SK-N-SH (cell line): Measurements from ENCODE around the gene CLEC18A. TPM values are rescaled to one million over a fixed set of nuclear protein-coding genes. Genes with fewer than 3 reads are reported as not detected.

Experiments
- CTCF ChIA-PET: fragments of 300-600, 350-600 bp; formaldehyde crosslinking; extraction: SDS; loops from one replicate; lab custom pipeline; 2021; lab: Yijun Ruan, JAX
- POLR2A ChIA-PET: fragments of 350-600 bp; sonication (Branson Sonifier 250); formaldehyde crosslinking; extraction: SDS; loops from one replicate; lab custom pipeline; 2020; ENCODE audit warnings: antibody characterized with exemption, inconsistent platforms; lab: Yijun Ruan, JAX
- DNase-seq: peaks from one replicate; pipeline ENCODE4 v3.0.0; 2012
- H2AFZ ChIP-seq: fragments of 200-600 bp; sonication (generic); 2 replicates; pipeline ENCODE4 v1.8.1; 2016; ENCODE audit warnings: antibody characterized with exemption, mild to moderate bottlenecking, low read depth
- H3F3A ChIP-seq: fragments of 200-600 bp; sonication (generic); replicated peaks from 2 replicates; pipeline ENCODE3; 2016; ENCODE audit warnings: antibody characterized with exemption, mild to moderate bottlenecking; ENCODE audit not compliant: insufficient read depth
- H3K27ac ChIP-seq, 2 experiments: fragments of 200-500 bp in 1 of 2; fragments of 200-600 bp in 1 of 2; sonication (Bioruptor generic) in 1 of 2; sonication (generic), shearing (Covaris generic) in 1 of 2; 2 replicates each; pipeline versions ENCODE4 v1.5.1 to v1.6.1; 2014 to 2016; ENCODE audit warnings: low read depth in 2 of 2, inconsistent platforms in 1 of 2, low read length in 1 of 2, mild to moderate bottlenecking in 1 of 2, mixed read lengths in 1 of 2
- H3K27me3 ChIP-seq: fragments of 200-600 bp; sonication (generic), shearing (Covaris generic); 2 replicates; pipeline ENCODE4 v1.6.1; 2016; ENCODE audit warnings: mixed run types; ENCODE audit not compliant: insufficient read depth
- H3K36me3 ChIP-seq, 2 experiments: fragments of 200-500 bp in 1 of 2; fragments of 200-600 bp in 1 of 2; sonication (Bioruptor generic) in 1 of 2; sonication (generic) in 1 of 2; replicated peaks in 1 of 2; 2 replicates each; pipeline versions ENCODE3 to v1.5.1; 2014 to 2016; ENCODE audit warnings: low read length in 1 of 2, mild to moderate bottlenecking in 1 of 2; ENCODE audit not compliant: insufficient read depth in 2 of 2, control insufficient read depth in 1 of 2
- H3K4me1 ChIP-seq, 2 experiments: fragments of 200-500 bp in 1 of 2; fragments of 200-600 bp in 1 of 2; sonication (Bioruptor generic) in 1 of 2; sonication (generic), shearing (Covaris generic) in 1 of 2; 2 replicates each; pipeline versions ENCODE4 v1.5.1 to v1.6.1; 2014 to 2016; ENCODE audit warnings: low read depth in 1 of 2, low read length in 1 of 2, mixed run types in 1 of 2; ENCODE audit not compliant: insufficient read depth in 2 of 2, control insufficient read depth in 1 of 2
- H3K4me2 ChIP-seq: fragments of 200-600 bp; sonication (generic), shearing (Covaris generic); 2 replicates; pipeline ENCODE4 v1.6.1; 2017; ENCODE audit warnings: mixed run types
- H3K4me3 ChIP-seq, 2 experiments: fragments of 200-500 bp in 1 of 2; fragments of 200-600 bp in 1 of 2; sonication (Bioruptor generic) in 1 of 2; sonication (generic), shearing (Covaris generic) in 1 of 2; 2 replicates each; pipeline versions ENCODE4 v1.5.1 to v1.8.1; 2014 to 2016; ENCODE audit warnings: low read depth in 2 of 2, inconsistent platforms in 1 of 2, low read length in 1 of 2, mild to moderate bottlenecking in 1 of 2, mixed read lengths in 1 of 2, moderate library complexity in 1 of 2
- H3K79me2 ChIP-seq: fragments of 200-600 bp; sonication (generic); 2 replicates; pipeline ENCODE4 v1.8.1; 2017; ENCODE audit warnings: mild to moderate bottlenecking; ENCODE audit not compliant: insufficient read depth
- H3K9ac ChIP-seq: fragments of 200-600 bp; sonication (generic); 2 replicates; pipeline ENCODE4 v1.6.1; 2017; ENCODE audit warnings: mixed run types
- H3K9me2 ChIP-seq: fragments of 200-600 bp; sonication (generic); 2 replicates; pipeline ENCODE4 v1.6.1; 2017; ENCODE audit warnings: mixed run types
- H3K9me3 ChIP-seq: fragments of 200-600 bp; sonication (generic); 2 replicates; pipeline ENCODE4 v1.6.1; 2017; ENCODE audit warnings: mixed run types, mild to moderate bottlenecking, moderate library complexity
- H4K20me1 ChIP-seq: fragments of 200-600 bp; sonication (generic); 2 replicates; pipeline ENCODE4 v1.6.1; 2017; ENCODE audit warnings: mild to moderate bottlenecking, mixed run types; ENCODE audit not compliant: insufficient read depth
- CHD2 ChIP-seq: fragments of 150-350 bp; IDR thresholded peaks from 2 replicates; pipeline ENCODE4 v1.6.1; 2018; ENCODE audit warnings: low read length; ENCODE audit not compliant: partially characterized antibody
- CTCF ChIP-seq: fragments of 200-600 bp; sonication (generic); IDR thresholded peaks from 2 replicates; pipeline ENCODE4 v1.6.1; 2017; ENCODE audit warnings: antibody characterized with exemption, mild to moderate bottlenecking, moderate library complexity
- ELF1 ChIP-seq: IDR thresholded peaks from 2 replicates; pipeline ENCODE4 v1.4.0; 2012
- EP300 ChIP-seq, 2 experiments: IDR thresholded peaks; 2 replicates each; pipeline versions ENCODE4 v1.4.0 to v1.6.1; 2012; ENCODE audit warnings: borderline replicate concordance in 1 of 2, low read depth in 1 of 2, low read length in 1 of 2
- EZH2phosphoT487 ChIP-seq: fragments of 200-600 bp; sonication (generic); IDR thresholded peaks from 2 replicates; pipeline ENCODE4 v1.6.1; 2017; ENCODE audit warnings: low read depth, mixed run types, mild to moderate bottlenecking, antibody characterized with exemption, moderate library complexity, borderline replicate concordance
- FOSL2 ChIP-seq: IDR thresholded peaks from 2 replicates; pipeline ENCODE4 v1.4.0; 2012; ENCODE audit warnings: low read depth, mild to moderate bottlenecking, moderate library complexity, borderline replicate concordance
- FOXJ3 ChIP-seq: sonication (generic); formaldehyde crosslinking; IDR thresholded peaks from 2 replicates; pipeline ENCODE4 v1.5.1; 2020; ENCODE audit warnings: mild to moderate bottlenecking, missing genetic modification reagents
- FOXM1 ChIP-seq: IDR thresholded peaks from 2 replicates; pipeline ENCODE4 v1.4.0; 2012; ENCODE audit warnings: low read depth, mild to moderate bottlenecking
- GABPA ChIP-seq: IDR thresholded peaks from 2 replicates; pipeline ENCODE4 v1.4.0; 2012; ENCODE audit warnings: low read depth, mild to moderate bottlenecking
- GATA2 ChIP-seq: sonication (generic); formaldehyde crosslinking; IDR thresholded peaks from 2 replicates; pipeline ENCODE4 v1.5.0; 2020; ENCODE audit warnings: mild to moderate bottlenecking, missing genetic modification reagents
- MXI1 ChIP-seq: IDR thresholded peaks from 2 replicates; pipeline ENCODE4 v1.6.1; 2012; ENCODE audit warnings: mild to moderate bottlenecking, low read depth, low read length, improper control_type of control experiment
- NRF1 ChIP-seq: IDR thresholded peaks from 2 replicates; pipeline ENCODE4 v1.6.1; 2012; ENCODE audit warnings: low read depth, mild to moderate bottlenecking, low read length
- POLR2AphosphoS5 ChIP-seq: IDR thresholded peaks from 2 replicates; pipeline ENCODE4 v1.6.1; 2012; ENCODE audit warnings: low read depth, low read length
- RCOR1 ChIP-seq: fragments of 150-350 bp; IDR thresholded peaks from 2 replicates; pipeline ENCODE4 v1.6.1; 2017; ENCODE audit warnings: antibody characterized with exemption, low read length
- RFX5 ChIP-seq: IDR thresholded peaks from 2 replicates; pipeline ENCODE4 v1.6.1; 2012; ENCODE audit warnings: mild to moderate bottlenecking, improper control_type of control experiment, low read length
- SMC3 ChIP-seq: IDR thresholded peaks from 2 replicates; pipeline ENCODE4 v1.6.1; 2012; ENCODE audit warnings: low read depth, low read length, improper control_type of control experiment
- TEAD4 ChIP-seq: IDR thresholded peaks from 2 replicates; pipeline ENCODE4 v1.4.0; 2012; ENCODE audit warnings: mild to moderate bottlenecking, borderline replicate concordance; ENCODE audit not compliant: insufficient read depth
- WGBS: methylation state at CpG from one replicate; pipeline ENCODE4 v1.1.6; 2017; ENCODE audit warnings: low lambda C conversion rate; 5-methylcytosine and 5-hydroxymethylcytosine counted together
- polyA plus RNA-seq, 3 experiments: library from polyadenylated mRNA; depleted of rRNA; stranded (reverse); fragments of >200 nt; gene quantifications; 2 replicates each; pipeline ENCODE4 v1.2.3, GENCODE V29; 2012
- TF ChIP-seq, protein P1 (sequence below): IDR thresholded peaks from 2 replicates; pipeline ENCODE4 v1.4.0; 2012; ENCODE audit warnings: low read depth, borderline replicate concordance
- TF ChIP-seq, protein P2 (sequence below): fragments of 150-350 bp; IDR thresholded peaks from 2 replicates; pipeline ENCODE4 v1.6.1; 2017; ENCODE audit warnings: antibody characterized with exemption, low read length, low read depth, borderline replicate concordance

Gene CLEC18A
- polyA plus RNA-seq, 1 of the 3 experiments (the other 2 are of a cell fraction): 0.20 TPM

- Histone ChIP-seq H3K36me3 (peaks cover 0 to 8% of the 10 kb centered on the region in 2 experiments), H4K20me1 (no peaks in the 10 kb centered on the region), H2AFZ (no peak overlapping the region), H3K4me1 (no peaks in the 10 kb centered on the region; a peak in 1 of 4 replicates), H3F3A (no peaks in the 10 kb centered on the region), H3K79me2 (no peaks in the 10 kb centered on the region), H3K27me3 (no peaks in the 10 kb centered on the region), H3K9ac (no peak overlapping the region), H3K27ac (no peak overlapping the region), H3K4me2 (no peak overlapping the region), H3K9me2 (no peaks in the 10 kb centered on the region), H3K4me3 (no peak overlapping the region), H3K9me3 (no peaks in the 10 kb centered on the region)
- 90% methylated on average over 10 of the region's 17 CpGs for WGBS
- POLR2A ChIA-PET: no interaction called here
- DNase-seq: no peak
- CTCF ChIA-PET: interaction anchor here (1.1 to 4.4 kb wide), 3 partner anchors 30 to 131 kb away, joined by 3 to 117 read pairs (median 10); no protein-coding TSS in a partner anchor
- TF ChIP-seq ELF1 (no peak), MXI1 (no peak), NRF1 (no peak), CTCF (no peak), EP300 (IDR thresholded peaks at IDR 0.05; ENCODE audit: borderline replicate concordance in 1 of 2, low read depth in 1 of 2, low read length in 1 of 2) (no peak), FOXM1 (no peak), GATA2 (CRISPR knock-in tag) (no peak), RFX5 (no peak), TEAD4 (no peak), SMC3 (no peak), FOXJ3 (CRISPR knock-in tag) (no peak), CHD2 (no peak), GABPA (no peak), RCOR1 (no peak), FOSL2 (no peak), POLR2AphosphoS5 (no peak), EZH2phosphoT487 (no peak)
- TF ChIP-seq, protein P1, sequence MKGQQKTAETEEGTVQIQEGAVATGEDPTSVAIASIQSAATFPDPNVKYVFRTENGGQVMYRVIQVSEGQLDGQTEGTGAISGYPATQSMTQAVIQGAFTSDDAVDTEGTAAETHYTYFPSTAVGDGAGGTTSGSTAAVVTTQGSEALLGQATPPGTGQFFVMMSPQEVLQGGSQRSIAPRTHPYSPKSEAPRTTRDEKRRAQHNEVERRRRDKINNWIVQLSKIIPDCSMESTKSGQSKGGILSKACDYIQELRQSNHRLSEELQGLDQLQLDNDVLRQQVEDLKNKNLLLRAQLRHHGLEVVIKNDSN: no peak
- TF ChIP-seq, protein P2, sequence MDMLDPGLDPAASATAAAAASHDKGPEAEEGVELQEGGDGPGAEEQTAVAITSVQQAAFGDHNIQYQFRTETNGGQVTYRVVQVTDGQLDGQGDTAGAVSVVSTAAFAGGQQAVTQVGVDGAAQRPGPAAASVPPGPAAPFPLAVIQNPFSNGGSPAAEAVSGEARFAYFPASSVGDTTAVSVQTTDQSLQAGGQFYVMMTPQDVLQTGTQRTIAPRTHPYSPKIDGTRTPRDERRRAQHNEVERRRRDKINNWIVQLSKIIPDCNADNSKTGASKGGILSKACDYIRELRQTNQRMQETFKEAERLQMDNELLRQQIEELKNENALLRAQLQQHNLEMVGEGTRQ: no peak
Observed at GRCh38 chr16:69927056-69927757, 23.9 kb upstream of the CLEC18A start.
